Cerebellar nuclear complex (tissue), 1 donor: ENCODE measurements around the gene KHNYN.

Experiments
- DNase-seq, 2 experiments: peaks; one replicate each; lab custom pipeline; 2025; lab: John Stamatoyannopoulos, UW

The KHNYN gene

DNA sequence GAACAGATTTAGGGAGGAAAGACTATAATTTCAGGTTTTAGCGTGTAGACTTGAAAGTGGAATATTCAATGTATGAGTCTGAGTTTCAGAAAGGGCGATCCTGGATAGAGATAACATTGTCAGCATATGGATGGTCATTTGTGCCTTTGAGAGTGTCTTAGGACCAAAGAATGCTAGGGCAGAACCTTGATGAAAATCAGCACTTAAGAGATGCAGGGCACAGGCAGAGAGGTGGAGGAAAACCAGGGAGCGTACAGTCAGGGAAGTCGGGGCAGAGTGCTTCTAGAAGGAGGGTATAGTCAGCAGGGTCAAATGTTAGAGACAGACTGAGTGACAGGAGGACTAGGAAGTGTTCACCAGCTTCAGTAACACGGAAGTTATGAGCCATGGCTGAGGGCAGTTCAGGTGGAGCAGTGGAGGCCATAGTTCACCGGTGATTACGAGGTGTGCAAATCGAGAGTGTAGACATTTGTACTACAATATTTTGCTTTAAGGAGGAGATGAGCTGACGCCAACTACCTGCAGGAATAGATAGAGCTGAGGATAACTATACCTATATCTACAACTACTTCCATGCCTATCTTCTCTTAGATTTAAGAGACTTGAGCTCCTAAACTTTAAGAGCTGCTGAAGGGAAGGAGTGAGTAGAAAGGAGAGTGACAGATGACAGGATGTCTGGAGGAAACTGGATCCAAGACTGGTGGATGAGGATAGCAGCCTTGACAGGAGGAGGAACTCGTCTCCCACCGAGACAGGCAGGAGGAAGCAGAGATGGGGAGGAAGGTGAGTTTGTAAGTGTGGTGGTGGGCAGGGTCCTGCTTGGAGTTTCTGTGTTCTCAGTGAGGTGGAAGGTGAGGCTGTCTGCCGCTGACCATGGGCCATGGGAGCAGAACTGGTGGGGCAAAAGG, 6.8 kb upstream of the KHNYN start:
- DNase-seq = no peak

DNA sequence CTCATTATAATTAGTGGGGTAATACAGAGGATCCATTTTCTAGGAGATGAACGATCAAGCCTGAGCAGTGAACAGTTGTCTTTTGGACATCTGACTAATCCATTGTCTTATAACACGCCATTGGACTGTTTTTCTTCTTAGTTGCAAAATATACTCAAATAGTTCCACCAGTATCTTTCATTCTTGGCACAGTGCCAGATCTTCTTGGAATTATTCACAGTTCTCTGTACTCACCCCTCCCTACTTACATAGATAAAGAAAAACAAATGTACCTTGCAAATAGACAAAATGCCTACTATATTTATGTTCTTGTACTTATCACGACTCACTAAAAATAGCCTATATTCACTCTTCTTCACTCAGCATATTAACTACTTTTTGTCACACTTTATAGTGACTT, 4.0 kb upstream of the KHNYN start:
- DNase-seq = peak in 1 of 2 experiments; percentile 20

DNA sequence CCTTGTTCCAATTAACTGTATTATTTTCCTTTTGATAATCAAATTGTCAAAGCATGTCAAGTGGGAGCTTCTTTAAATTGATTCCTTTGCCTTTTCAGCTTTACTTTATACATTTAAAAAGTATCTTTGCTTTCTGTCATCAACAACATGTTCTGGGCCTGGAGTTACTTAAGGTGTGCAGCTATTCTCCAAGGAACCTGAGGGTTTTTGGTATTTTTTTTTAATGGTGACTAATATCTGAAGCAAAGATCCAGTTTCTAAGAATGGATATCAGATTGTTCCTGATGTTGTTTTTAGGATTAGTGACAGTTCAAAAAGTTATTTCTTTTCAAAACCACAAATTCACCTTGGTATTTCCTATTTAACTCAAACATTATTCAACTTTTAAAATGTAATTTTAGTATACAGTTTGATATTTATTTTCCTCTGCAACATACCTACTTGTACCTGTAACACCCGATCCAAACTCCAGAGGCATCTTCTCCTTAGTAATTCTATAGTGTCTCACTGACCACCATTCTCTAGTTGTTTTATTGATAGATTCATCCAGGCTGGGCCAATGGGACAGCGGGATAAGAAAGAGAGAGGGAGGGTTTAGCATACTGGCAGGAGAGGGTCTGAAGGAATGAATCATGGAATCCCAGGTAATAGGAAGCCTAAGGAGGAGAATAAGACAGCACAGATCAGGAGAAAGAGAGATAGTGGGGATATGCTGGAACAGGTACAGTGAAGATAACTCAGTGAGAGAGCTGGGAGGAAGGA, 3.4 kb upstream of the KHNYN start:
- no peak for DNase-seq

DNA sequence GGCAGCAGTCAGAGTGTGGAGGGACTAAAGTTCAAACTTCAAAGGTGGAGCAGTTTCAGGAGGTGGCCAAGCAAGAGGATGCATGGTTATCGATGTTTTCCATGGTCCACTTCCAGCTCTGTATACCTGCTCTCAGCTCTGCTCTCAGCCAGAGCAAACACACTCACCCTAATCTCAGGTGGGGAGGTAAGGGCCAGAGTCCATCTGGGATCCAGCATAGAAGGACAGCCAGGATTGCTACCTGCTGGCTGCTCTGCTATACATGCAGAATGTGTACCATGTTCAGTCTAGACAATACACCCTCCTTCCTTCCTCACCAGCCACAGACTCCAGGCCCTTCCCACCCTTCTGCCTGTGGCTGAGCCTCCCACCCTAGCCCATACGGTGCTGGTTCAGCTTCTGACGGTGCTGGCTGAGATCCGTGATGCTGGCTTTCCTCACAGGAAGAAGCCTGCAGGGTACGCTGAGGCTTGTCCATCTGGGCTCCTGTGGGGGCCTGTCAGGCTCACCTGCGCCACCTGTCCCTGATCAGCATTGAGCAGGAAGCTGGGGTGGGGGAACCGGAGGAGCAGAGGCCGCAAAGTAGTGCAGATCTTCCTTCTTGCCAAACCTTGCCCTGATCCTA, 2.7 kb upstream of the KHNYN start:
- DNase-seq = peak; percentile 92 to 93

DNA sequence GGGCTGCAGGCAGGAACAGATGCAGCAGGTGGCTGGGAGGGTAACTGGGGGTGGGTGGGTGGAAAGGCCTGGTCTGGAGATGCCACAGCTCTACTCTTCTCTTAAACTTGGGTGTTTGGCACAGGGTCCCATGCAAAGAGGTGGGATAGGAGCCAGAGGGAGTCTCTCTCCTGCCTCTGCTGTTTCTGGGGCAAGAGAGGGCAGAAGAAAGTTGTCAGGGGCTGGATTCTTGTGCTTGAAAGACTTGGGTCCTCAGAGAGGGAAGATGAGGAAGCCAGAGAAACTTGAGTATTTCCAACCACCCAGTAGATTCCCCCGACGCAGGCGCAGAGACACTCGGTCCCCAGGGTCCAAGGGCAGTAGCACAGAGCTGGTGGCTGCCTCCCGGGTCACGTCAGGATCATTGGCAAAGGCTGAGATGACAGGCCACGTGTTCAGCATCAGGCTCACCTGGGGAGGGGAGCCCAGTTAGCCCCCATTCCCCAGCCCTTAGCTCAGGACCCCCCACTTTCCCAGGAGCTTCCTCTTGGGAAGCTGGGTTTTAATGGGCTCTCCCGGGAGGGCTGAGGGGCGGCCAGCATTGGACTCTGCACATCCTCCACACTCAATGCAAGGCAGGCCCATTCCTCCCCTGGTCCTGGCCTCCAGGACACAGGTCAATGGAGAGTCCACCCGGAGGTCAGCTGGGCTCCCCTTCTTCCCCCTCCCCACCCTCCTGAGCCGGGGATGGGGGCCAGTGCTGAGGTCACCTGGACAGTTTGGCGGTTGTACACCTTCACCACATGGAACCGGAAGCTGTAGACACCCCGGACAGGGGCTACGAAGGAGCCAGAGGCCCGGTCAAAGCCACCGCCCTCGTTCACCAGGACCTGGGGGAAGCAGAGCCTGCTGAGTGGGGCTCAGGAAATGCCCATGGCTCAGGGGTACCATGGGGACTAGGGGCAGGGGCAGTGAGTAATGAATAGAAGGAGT, 1.9 kb upstream of the KHNYN start:
- no peak for DNase-seq

DNA sequence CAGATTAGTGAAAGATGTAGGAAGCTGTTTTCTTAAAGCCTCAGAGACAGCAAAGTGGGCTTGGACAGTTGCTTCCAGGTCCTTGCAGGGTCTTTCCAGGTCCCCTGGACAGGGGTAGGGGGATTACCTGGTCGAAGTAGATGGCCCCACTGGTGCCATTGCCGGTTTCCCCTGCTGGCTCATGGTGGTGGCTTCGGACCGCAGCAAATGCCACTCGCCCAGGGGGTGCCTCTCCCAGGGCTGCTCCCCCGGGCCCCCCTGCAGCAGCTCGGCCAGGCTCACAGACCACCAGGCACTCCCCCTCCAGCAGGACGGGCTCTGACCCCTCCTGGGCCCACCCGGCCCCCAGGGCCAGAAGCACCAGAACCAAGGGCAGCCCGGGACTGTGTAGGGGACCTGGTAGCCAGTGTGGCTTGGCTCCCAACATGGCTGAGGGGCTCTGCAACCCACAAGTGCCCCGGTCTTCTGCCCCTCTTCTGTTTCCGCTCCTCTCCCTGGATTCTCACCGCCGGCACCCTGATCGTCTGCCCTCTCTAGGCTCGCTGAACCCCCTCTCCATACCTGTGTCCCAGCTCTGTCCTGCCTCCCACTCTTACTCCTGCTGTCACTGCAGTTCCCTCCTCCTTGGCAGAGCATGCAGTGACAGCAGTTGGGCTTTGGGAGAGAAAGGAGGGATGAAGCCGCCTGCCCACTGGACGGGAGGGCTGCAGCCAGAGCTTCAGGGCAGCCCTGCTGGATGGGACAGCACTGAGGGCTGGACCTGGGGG, 943 bp upstream of the KHNYN start:
- peak; percentile 47 to 65 for DNase-seq

DNA sequence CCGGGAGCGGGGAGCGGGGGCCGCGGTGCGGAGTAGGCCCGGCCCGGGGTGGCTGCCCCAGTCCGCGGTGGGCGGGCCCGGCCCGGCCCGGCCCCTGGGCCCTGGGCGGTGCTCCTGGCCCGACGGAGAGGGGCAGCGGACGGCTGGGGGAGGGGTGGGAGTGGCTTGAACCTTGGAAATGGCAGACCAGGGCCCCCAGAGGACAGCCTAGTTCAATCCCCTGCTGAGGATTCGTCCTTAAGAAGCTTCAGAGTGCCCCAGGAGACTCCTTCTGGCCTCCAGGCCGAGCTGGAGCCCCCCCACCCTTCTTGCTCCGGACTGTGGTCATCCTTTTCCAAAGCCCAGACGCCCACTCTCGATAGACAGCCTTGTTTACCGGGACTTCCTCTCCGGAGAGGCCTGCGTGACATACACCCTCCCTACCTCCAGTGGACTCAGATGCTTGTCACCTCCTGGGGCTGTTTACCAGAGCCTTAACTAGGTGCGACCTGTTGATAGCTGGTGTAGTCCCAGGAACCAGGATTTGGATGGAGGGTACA, 458 bp downstream of the KHNYN start:
- no peak for DNase-seq

DNA sequence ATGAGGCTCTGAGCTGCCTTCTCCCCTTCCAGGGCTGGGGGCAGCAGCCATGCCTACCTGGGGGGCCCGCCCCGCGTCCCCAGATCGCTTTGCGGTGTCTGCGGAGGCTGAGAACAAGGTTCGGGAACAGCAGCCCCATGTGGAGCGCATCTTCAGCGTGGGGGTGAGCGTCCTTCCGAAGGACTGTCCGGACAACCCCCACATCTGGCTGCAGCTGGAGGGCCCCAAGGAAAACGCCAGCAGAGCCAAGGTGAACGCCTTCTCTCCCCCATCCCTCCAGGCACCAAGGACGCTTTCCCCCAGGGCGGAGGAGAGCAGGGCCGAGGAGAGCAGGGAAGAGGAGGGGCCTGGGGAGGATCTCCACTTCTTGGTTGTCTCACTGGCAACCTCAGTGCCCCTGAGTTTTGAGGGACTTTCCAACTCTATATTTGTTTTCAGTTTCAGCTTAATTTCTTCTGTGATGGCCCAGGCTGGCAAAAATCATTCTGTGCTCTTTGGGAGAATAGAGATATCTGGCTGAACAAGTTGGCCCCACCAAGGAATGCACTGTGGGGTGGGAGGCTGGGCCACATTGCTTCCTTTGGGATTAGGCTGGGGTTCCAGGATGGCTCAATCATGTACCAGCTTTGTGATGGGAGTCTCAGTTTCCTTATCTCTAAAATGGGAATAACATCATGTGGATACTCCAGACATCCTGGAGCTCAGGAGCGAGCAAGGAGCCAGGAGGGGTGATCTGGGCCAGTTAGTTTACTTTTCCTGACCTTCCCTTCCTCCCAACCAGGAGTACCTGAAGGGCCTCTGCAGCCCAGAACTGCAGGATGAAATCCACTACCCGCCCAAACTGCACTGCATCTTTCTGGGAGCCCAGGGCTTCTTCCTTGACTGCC, 1.2 kb downstream of the KHNYN start:
- DNase-seq = no peak

DNA sequence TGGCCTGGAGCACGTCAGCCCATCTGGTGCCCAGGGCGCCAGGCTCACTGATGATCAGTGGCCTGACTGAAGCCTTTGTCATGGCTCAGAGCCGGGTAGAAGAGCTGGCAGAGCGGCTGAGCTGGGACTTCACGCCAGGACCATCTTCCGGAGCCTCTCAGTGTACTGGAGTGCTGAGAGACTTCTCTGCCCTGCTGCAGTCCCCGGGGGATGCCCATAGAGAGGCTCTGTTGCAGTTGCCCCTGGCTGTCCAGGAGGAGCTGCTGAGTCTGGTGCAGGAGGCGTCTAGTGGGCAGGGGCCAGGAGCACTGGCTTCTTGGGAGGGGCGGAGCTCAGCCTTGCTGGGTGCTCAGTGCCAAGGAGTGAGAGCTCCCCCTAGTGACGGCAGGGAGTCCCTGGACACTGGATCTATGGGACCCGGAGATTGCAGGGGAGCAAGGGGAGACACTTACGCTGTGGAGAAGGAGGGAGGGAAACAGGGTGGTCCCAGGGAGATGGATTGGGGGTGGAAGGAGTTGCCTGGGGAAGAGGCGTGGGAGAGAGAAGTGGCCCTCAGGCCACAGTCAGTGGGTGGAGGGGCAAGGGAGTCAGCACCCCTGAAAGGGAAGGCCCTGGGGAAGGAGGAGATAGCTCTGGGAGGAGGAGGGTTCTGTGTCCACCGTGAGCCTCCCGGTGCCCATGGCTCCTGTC, 2.0 kb downstream of the KHNYN start:
- DNase-seq = peak; percentile 47 to 86

DNA sequence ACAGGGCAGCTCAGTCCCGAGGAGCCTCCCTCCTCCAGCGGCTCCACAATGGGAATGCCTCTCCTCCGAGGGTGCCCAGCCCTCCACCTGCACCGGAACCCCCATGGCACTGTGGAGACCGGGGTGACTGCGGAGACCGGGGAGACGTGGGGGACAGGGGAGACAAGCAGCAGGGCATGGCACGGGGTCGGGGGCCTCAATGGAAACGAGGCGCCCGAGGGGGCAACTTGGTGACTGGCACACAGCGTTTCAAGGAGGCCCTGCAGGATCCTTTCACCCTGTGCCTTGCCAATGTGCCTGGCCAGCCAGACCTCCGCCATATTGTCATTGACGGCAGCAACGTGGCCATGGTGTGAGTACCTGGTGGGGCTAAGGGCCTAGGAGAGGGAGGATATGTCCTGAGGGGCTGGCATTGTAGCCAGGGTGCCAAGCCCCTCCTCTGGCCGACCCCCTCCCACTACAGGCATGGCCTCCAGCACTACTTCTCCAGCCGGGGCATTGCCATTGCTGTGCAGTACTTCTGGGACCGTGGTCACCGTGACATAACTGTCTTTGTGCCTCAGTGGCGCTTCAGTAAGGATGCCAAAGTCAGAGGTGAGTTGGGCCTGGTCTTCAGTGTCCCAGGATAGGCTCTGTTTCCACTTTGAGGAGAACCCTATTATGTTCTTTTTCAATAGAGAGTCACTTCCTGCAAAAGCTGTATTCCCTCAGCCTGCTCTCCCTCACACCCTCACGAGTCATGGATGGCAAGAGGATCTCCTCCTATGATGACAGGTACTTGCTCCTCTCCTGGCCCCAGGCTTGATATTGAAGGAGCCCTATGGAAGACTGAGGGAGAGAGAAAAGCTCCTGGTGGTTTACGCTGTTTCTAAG, 2.7 kb downstream of the KHNYN start:
- no peak for DNase-seq

DNA sequence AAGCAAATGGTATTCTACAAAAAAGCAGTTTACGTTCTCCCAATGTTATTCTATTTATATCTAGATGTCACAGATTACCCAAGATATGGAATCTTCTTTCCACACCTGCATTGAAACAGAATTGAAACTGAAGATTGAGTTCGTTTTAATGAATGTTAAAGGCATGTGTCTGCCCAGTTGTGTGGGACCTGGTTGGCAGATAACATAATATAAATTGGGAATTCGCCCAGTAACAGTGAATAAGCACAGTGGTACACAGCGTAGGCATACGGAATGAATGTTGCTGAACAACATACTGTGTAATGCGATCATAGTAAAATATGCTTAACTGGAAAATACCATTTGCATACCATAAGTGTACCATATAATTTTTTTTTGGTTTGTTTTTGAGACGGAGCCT, 4.3 kb downstream of the KHNYN start:
- no peak for DNase-seq

DNA sequence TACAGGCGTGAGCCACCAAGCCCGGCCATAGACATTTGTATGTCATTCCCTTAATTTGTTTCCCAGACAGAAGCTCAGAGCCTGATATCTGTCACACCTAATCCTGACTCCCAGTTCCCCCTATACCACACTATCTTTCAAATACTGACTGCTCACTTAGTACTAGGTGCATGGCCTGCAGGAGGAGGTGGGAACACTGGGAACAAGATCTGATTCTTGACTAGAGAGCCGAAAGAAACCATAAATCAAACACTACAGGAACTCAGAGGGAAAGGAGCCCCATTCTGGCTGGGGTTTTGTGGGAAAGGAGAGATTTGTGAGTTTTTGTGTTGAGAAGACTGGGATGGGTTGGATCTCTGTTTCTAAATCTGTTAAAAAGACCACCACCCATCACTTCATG, 4.9 kb downstream of the KHNYN start:
- no peak for DNase-seq

DNA sequence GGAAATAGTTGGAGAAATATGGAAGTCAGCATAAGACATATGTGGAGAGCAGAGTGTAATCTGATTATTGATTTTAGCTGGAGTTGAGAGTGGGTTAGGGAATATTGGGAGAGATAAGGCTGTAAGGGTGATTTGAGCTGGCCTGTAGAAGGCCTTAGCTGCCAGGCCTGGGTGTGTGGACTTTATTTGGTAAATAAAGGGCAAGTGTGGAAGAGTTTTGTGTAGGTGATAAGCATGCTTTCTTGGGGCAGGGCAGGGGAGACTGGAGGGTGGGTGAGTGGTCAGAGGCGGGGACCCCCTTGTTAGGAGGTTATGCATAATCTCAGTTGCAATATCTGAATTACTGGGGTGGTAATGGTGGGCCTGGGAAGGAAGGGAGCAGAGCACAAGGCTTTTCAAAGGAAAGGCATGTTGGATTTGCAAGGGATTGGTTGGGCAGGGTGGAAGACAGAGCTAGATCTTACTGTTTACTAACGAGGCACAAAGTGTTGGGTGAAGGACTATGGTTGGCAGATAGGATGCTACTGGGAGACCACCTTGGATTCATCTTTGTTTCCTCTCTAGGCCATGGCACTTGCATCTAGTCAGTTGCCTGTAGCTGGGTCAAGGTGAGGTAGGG, 5.5 kb downstream of the KHNYN start:
- no peak for DNase-seq

DNA sequence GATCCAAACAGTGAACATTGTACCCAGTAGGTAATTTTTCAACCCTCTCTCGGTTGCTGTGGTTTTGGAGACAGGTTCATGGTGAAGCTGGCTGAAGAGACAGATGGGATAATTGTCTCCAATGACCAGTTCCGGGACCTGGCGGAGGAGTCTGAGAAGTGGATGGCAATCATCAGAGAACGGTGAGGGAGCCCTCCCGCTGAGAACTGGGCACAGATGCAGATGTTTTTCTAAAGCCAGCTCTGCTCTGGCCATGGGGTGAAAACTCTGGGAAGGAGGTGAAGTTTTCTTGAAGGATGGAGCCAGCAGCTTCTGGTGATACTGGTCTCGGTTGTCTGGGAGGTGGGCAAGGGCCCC, 6.2 kb downstream of the KHNYN start:
- no peak for DNase-seq

DNA sequence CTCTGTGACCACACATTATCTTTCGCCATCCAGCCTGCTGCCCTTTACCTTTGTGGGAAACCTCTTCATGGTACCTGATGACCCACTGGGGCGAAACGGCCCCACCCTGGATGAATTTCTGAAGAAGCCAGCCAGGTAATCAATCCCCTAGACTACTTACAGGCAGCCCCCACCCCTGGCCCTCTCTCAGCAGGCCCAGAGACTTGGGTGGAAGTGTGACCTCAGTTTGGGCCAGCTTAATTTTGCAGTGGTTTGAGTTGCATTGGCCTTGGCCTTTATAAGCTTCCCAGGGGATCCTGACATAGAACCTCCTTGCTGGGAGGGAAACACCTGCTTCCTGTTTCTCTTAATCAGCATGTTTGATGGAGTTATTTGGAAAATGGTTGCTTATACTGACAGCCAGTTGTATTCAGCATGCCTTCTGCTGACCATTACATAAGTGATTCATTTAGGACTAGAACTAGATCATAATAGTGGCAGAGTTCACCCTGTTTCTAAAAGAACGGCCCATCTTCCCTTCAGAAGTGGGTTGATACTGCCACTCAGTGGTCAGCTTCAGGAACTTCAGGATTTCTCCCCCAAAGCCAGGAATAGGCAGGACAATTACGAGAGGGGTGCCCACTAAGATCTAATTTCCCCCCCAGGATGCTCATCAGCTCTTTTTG, 6.7 kb downstream of the KHNYN start:
- DNase-seq = peak in 1 of 2 experiments; percentile 62

DNA sequence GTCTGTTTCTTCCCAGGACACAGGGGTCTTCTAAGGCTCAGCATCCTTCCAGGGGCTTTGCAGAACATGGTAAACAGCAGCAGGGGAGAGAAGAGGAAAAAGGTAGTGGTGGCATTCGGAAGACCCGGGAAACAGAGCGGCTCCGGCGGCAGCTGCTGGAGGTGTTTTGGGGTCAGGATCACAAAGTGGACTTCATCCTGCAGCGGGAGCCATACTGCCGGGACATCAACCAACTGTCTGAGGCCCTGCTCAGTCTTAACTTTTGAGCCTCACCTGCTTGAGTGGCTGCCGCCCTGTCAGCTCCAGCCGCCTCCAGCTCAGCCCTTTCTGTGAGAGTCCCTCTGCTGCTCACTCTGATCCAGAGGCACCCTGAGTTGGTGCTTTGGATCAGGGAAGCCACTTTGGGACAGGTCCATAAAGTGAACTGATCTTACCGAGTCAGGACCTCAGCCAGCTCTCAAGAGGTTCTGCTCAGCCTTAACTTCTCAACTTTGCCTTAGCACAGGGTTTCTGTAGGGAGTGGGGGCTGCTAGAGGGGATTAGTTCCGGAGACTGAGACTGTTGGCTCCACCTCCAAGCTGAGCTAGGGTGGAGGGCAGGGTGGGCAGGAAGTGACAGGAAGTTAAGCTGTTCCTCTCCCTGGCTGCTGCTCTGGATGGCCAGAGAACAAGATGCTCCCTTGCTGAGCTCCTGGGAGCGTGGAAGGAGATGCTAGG, 7.4 kb downstream of the KHNYN start:
- no peak for DNase-seq
